CD4-positive, CD25-positive, alpha-beta regulatory T cell (primary cell): ENCODE measurements around the gene OOSP4B. TPM values are rescaled to one million over a fixed set of nuclear protein-coding genes. Genes with fewer than 3 reads are reported as not detected.
"Not testable (repeated sequence)": the region's sequence is repeated elsewhere in the genome, so short reads cannot be mapped to it uniquely, and the experiment has no call there.

Experiments used
- ATAC-seq, 2 donors: fragments of 150-1000 bp; cut with Tn5 transposase; one replicate each; pipeline ENCODE4 v1.10.0; 2021; ENCODE audit warnings: low read depth in 2 of 2, moderate number of reproducible peaks in 2 of 2, moderate library complexity in 1 of 2
- DNase-seq, 3 donors: peaks; one replicate each; pipeline versions ENCODE4 v3.0.0 to v3.0.0-alpha.2; 2012 to 2022; ENCODE audit warnings: mixed read lengths in 1 of 3
- H3K27ac ChIP-seq: one replicate; pipeline ENCODE4 v1.7.0; 2013; ENCODE audit warnings: mild to moderate bottlenecking, low read length; ENCODE audit not compliant: insufficient read depth, poor library complexity, severe bottlenecking
- H3K27me3 ChIP-seq: one replicate; pipeline ENCODE4 v1.7.0; 2013; ENCODE audit warnings: low read length; ENCODE audit not compliant: control insufficient read depth, insufficient read depth
- H3K36me3 ChIP-seq: one replicate; pipeline ENCODE4 v1.7.0; 2013; ENCODE audit warnings: mild to moderate bottlenecking, low read length, moderate library complexity; ENCODE audit not compliant: control insufficient read depth, insufficient read depth
- H3K4me1 ChIP-seq: 2 replicates; pipeline ENCODE4 v1.7.0; 2013; ENCODE audit warnings: mild to moderate bottlenecking, low read length; ENCODE audit not compliant: insufficient read depth, control insufficient read depth, poor library complexity, severe bottlenecking
- H3K4me3 ChIP-seq: one replicate; pipeline ENCODE4 v1.7.0; 2013; ENCODE audit warnings: low read depth, mild to moderate bottlenecking, low read length, moderate library complexity
- H3K9me3 ChIP-seq, 2 experiments: 1 replicate in 1 of 2; 2 replicates in 1 of 2; pipeline ENCODE4 v1.7.0; 2013; ENCODE audit warnings: low read length in 2 of 2, mild to moderate bottlenecking in 1 of 2, moderate library complexity in 1 of 2; ENCODE audit not compliant: control insufficient read depth in 2 of 2
- H3K27ac Mint-ChIP-seq, 3 donors: one replicate each; pipeline ENCODE4 v1.8.0; 2020 to 2022; ENCODE audit warnings: mild to moderate bottlenecking in 3 of 3, mixed read lengths in 3 of 3, moderate library complexity in 2 of 3
- H3K27me3 Mint-ChIP-seq: one replicate; pipeline ENCODE4 v1.8.0; 2022; ENCODE audit warnings: mild to moderate bottlenecking, mixed read lengths
- H3K36me3 Mint-ChIP-seq: one replicate; pipeline ENCODE4 v1.8.0; 2020; ENCODE audit warnings: mixed read lengths
- H3K4me1 Mint-ChIP-seq, 4 donors: one replicate each; pipeline ENCODE4 v1.8.0; 2020 to 2022; ENCODE audit warnings: mixed read lengths in 4 of 4, mild to moderate bottlenecking in 1 of 4
- H3K4me3 Mint-ChIP-seq, 4 donors: one replicate each; pipeline ENCODE4 v1.8.0; 2020 to 2022; ENCODE audit warnings: mild to moderate bottlenecking in 4 of 4, mixed read lengths in 4 of 4, moderate library complexity in 3 of 4
- H3K9me3 Mint-ChIP-seq, 7 donors: one replicate each; pipeline ENCODE4 v1.8.0; 2020 to 2022; ENCODE audit warnings: mixed read lengths in 7 of 7, mild to moderate bottlenecking in 3 of 7, moderate library complexity in 2 of 7
- polyA plus RNA-seq, 4 donors: library from polyadenylated mRNA; unstranded; fragments of 300-500 nt; fragmentation: Illumina TruSeq; gene quantifications; one replicate each; pipeline ENCODE4 v1.2.3, GENCODE V29; 2021
- total RNA-seq: library from RNA; stranded (reverse); gene quantifications from one replicate; pipeline ENCODE4 v1.2.3, GENCODE V29; 2022

OOSP4B gene
- total and polyA plus RNA-seq, 5 donors from 2014 or later, result not detected

GRCh38 chr11:60029015-60029632 is 12.1 kb downstream of the OOSP4B start:
- no peaks in the 10 kb centered on the region for H3K4me1 ChIP-seq
- no peak for ATAC-seq
- H3K4me3 Mint-ChIP-seq, result no peak overlapping the region
- H3K27me3 Mint-ChIP-seq, result peaks cover 8% of the 10 kb centered on the region
- H3K4me1 Mint-ChIP-seq, result no peaks in the 10 kb centered on the region
- H3K9me3 ChIP-seq, result no peaks in the 10 kb centered on the region
- H3K27ac Mint-ChIP-seq, result no peak overlapping the region
- no peaks in the 10 kb centered on the region for H3K27me3 ChIP-seq
- H3K36me3 Mint-ChIP-seq, result no peaks in the 10 kb centered on the region
- no peaks in the 10 kb centered on the region for H3K9me3 Mint-ChIP-seq
- DNase-seq, result no peak
- no peak overlapping the region for H3K4me3 ChIP-seq
- H3K27ac ChIP-seq, result no peak overlapping the region
- no peaks in the 10 kb centered on the region for H3K36me3 ChIP-seq

GRCh38 chr11:60040109-60040508 is 23.1 kb downstream of the OOSP4B start, which contains the start of gene OOSP2:
OOSP2 (plus strand) TSS chr11:60040409; CDS start chr11:60040460, 51 bp downstream.
- Mint-ChIP-seq H3K4me1 (no peaks in the 10 kb centered on the region), H3K4me3 (no peak within 1 kb of the TSS), H3K36me3 (no peaks in the 10 kb centered on the region), H3K9me3 (peaks cover 0 to 2% (median 0%) of the 10 kb centered on the region in 7 donors), H3K27me3 (no peaks in the 10 kb centered on the region), H3K27ac (no peak within 1 kb of the TSS)
- no peaks in the 10 kb centered on the region for H3K36me3 ChIP-seq
- H3K4me1 ChIP-seq, result no peaks in the 10 kb centered on the region
- DNase-seq (no peak), ATAC-seq (no peak)
- peaks cover 4% of the 10 kb centered on the region for H3K27me3 ChIP-seq
- no peak within 1 kb of the TSS for H3K4me3 ChIP-seq
- H3K27ac ChIP-seq, result no peak within 1 kb of the TSS
- H3K9me3 ChIP-seq, result no peaks in the 10 kb centered on the region

GRCh38 chr11:60050422-60050821 is 33.4 kb downstream of the OOSP4B start:
- H3K27ac ChIP-seq, H3K27ac Mint-ChIP-seq, H3K4me3 Mint-ChIP-seq: not testable (repeated sequence)

GRCh38 chr11:60050839-60051238 is 33.9 kb downstream of the OOSP4B start:
- H3K27me3 Mint-ChIP-seq, H3K27me3 ChIP-seq, H3K36me3 Mint-ChIP-seq, DNase-seq, H3K9me3 ChIP-seq, ATAC-seq, H3K4me1 Mint-ChIP-seq, H3K36me3 ChIP-seq, H3K27ac ChIP-seq, H3K4me3 ChIP-seq, H3K27ac Mint-ChIP-seq, H3K4me3 Mint-ChIP-seq, H3K9me3 Mint-ChIP-seq, H3K4me1 ChIP-seq: not testable (repeated sequence)

More at GRCh38 chr11:60050422-60050821, 33.4 kb downstream of the OOSP4B start:
- not testable (repeated sequence) for H3K4me1 Mint-ChIP-seq, DNase-seq, ATAC-seq, H3K9me3 ChIP-seq, H3K27me3 ChIP-seq, H3K9me3 Mint-ChIP-seq, H3K4me1 ChIP-seq, H3K36me3 ChIP-seq, H3K27me3 Mint-ChIP-seq, H3K36me3 Mint-ChIP-seq, H3K4me3 ChIP-seq

GRCh38 chr11:60056349-60056969 is 39.5 kb downstream of the OOSP4B start, which contains the start of gene MS4A3:
MS4A3 (plus strand) TSS chr11:60056665; CDS start chr11:60061161, 4,496 bp downstream.
- Mint-ChIP-seq H3K4me3 (no peak within 1 kb of the TSS), H3K27me3 (no peaks in the 10 kb centered on the region), H3K9me3 (peaks cover 0 to 6% (median 0%) of the 10 kb centered on the region in 7 donors), H3K27ac (no peak within 1 kb of the TSS), H3K36me3 (no peaks in the 10 kb centered on the region), H3K4me1 (no peaks in the 10 kb centered on the region)
- no peak for ATAC-seq
- Histone ChIP-seq H3K27ac (no peak within 1 kb of the TSS), H3K36me3 (no peaks in the 10 kb centered on the region), H3K27me3 (no peaks in the 10 kb centered on the region), H3K9me3 (no peaks in the 10 kb centered on the region), H3K4me1 (no peaks in the 10 kb centered on the region), H3K4me3 (no peak within 1 kb of the TSS)
- DNase-seq, result no peak

GRCh38 chr11:60059052-60059451 is 42.1 kb downstream of the OOSP4B start:
- H3K4me3 ChIP-seq, result no peak overlapping the region
- ATAC-seq (no peak), DNase-seq (no peak)
- H3K4me1 Mint-ChIP-seq, result no peaks in the 10 kb centered on the region
- no peaks in the 10 kb centered on the region for H3K36me3 ChIP-seq
- H3K27me3 Mint-ChIP-seq, result no peaks in the 10 kb centered on the region
- no peak overlapping the region for H3K27ac Mint-ChIP-seq
- peaks cover 0 to 6% (median 0%) of the 10 kb centered on the region in 7 donors for H3K9me3 Mint-ChIP-seq
- no peaks in the 10 kb centered on the region for H3K4me1 ChIP-seq
- H3K4me3 Mint-ChIP-seq, result no peak overlapping the region
- no peak overlapping the region for H3K27ac ChIP-seq
- H3K27me3 ChIP-seq, result no peaks in the 10 kb centered on the region
- no peaks in the 10 kb centered on the region for H3K36me3 Mint-ChIP-seq
- no peaks in the 10 kb centered on the region for H3K9me3 ChIP-seq

GRCh38 chr11:60059521-60060240 is 42.7 kb downstream of the OOSP4B start:
- Histone ChIP-seq H3K9me3 (no peaks in the 10 kb centered on the region), H3K27ac (no peak overlapping the region), H3K4me1 (no peaks in the 10 kb centered on the region), H3K36me3 (no peaks in the 10 kb centered on the region), H3K4me3 (no peak overlapping the region), H3K27me3 (no peaks in the 10 kb centered on the region)
- no peaks in the 10 kb centered on the region for H3K36me3 Mint-ChIP-seq
- H3K4me3 Mint-ChIP-seq, result no peak overlapping the region
- H3K9me3 Mint-ChIP-seq, result peaks cover 0 to 6% (median 0%) of the 10 kb centered on the region in 7 donors
- ATAC-seq (no peak), DNase-seq (no peak)
- no peaks in the 10 kb centered on the region for H3K4me1 Mint-ChIP-seq
- no peak overlapping the region for H3K27ac Mint-ChIP-seq
- no peaks in the 10 kb centered on the region for H3K27me3 Mint-ChIP-seq
